HG03108 (cell line): ENCODE measurements around the gene SPDYE16.
"Not testable (repeated sequence)": the region's sequence is repeated elsewhere in the genome, so short reads cannot be mapped to it uniquely, and the experiment has no call there.

Experiments used
- ATAC-seq: cut with Tn5 transposase; IDR thresholded peaks from one replicate; pipeline ENCODE4 v1.9.1; 2021; ENCODE audit warnings: moderate library complexity; ENCODE audit not compliant: unreplicated experiment

SPDYE16 gene, protein sequence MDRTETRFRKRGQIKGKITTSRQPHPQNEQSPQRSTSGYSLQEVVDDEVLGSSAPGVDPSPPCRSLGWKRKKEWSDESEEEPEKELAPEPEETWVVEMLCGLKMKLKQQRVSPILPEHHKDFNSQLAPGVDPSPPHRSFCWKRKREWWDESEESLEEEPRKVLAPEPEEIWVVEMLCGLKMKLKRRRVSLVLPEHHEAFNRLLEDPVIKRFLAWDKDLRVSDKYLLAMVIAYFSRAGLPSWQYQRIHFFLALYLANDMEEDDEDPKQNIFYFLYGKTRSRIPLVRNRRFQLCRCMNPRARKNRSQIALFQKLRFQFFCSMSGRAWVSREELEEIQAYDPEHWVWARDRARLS

DNA sequence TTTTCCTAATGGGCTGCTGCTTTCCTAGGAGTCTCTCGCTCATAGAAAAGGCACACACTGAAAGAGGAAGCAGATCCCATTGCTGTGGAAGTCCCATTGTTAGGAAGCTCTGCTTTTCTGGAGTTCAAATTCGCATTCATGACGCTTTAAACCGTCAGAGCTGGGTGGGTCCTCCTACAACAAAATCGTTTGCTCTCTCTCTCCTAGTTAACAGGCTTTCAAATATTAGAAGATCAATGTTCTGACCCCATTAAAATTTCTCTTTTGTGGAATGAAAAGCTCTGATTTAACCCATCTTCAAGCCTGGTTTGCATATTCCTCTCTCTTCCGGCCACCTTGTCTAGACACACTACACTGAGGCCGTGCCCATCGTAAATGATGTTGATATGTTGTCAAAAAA is at the start of gene SPDYE16:
TSS of gene SPDYE16 (minus strand) at position 101 of the 400 bp plus-strand sequence. CDS start 1,838 bp downstream, outside the sequence.
- ATAC-seq, result not testable (repeated sequence)

DNA sequence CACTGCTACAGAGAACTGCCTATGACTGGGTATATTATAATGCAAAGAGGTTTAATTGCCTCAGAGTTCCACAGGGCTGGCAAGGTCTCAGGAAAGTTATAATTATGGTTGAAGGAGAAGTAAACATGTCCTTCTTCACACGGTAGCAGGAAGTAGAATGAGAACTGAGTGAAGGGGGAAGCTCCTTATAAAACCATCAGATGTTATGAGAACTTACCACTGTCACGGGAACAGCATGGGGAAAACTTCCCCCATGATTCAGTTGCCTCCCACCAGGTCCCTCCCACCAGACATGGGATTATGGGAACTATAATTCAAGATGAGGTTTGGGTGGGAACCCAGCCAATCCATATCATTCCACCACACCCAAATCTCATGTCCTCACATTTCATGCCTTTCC is 49.6 kb upstream of the SPDYE16 start:
- ATAC-seq, result not testable (repeated sequence)

DNA sequence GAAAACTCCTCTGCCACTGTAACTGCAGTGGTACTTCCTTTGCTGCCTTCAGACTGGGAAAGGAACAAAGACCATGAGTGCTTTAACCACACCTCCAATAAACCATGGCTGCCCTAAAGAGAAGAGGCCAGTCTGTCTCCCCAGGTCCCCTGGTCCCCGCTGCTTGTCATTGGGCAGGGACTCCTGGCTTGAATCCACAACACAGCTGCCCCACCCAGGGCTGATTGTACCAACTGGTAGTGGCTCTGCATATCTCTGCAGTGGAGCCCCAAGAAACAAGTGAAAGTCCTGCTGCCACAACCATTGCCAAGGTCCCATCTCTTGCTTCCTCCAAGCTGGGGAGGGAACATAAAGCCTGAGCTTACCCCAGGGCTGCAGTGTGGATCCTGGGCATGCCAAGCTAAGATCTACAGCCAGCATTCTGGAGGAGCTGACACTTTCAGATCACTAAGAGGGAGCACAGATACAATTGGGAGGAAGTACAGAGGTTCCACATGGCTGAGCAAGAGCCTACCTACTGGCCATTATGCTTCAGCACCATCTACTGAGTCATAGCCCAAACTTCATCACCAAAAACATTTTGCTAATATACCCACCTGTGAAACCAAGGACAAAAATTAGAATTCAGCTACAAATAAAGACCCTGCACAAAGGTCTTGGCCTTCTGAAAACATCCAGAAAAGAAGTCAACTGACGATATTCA is 48.7 kb upstream of the SPDYE16 start:
- peak; percentile 74 for ATAC-seq

DNA sequence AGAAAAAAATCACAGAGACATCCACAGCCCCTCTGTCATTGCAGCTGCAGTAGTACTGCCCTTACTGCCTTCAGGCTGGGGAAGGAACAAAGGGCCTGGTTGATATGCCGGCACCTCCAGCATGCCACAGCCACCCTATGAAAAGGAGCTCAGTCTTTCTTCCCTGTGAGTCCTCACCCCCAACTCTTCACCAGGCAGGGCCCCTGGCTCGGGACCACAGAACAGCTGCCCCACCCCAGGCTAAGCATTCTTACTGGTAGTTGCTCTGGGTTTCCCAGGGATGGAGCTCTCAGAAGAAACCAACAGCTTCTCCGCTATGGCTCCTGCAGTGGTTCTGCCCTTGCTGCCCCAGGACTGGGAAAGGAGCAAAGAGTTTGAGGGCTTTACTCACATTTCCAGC is 47.9 kb upstream of the SPDYE16 start:
- ATAC-seq, result not testable (repeated sequence)

DNA sequence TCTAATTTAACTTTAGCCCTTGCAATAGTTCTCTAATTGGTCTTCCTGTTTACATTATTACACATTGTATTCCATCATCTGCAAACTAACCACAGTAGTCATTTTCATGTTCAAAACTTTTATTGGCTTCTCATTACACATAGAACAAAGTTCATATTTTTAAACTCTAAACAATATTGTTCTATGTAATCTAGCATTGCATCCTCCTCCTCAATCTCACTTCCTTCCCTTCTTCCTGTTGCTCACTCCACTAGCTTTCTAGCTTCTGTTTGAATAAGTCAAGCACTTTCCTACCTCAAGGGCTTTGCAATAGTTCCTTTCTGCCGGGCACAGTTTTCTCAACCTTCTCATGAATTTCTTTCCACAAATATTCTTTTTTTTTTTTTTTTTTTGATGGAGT is 45.5 kb upstream of the SPDYE16 start:
- not testable (repeated sequence) for ATAC-seq

DNA sequence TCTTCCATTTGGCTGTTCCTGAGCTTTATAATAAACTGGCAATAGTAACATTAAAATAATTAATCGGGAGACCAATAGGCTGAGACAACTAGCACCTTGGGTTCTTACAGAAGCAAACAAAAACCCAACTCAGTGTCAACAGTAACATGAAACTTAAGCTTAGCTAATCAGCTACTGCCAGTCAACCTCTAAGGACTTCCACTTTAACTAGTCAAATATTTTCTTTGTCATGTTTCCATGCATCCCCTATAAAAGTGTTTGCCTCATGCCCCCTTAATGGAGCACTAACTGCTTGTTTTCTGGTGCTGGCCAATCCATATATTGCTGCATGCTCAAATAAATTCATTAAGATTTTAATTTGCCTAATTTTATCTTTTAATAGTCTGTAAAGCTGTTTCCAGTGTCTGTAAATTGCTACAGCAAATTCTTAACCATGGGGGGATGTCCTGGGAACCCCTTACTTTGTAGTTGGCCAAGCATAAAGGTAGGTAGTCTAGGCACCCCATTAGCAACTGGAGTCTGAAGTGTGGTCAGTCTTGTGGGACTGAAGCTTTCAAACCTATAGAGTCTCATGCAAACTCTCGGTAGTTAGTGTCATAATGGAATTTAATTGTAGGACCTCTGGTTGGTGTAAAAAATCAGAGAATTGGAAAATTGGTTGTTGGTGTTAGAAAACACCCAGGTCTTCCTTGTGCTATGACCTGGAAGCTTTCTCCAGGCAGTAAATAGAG is 43.7 kb upstream of the SPDYE16 start:
- ATAC-seq, result not testable (repeated sequence)

DNA sequence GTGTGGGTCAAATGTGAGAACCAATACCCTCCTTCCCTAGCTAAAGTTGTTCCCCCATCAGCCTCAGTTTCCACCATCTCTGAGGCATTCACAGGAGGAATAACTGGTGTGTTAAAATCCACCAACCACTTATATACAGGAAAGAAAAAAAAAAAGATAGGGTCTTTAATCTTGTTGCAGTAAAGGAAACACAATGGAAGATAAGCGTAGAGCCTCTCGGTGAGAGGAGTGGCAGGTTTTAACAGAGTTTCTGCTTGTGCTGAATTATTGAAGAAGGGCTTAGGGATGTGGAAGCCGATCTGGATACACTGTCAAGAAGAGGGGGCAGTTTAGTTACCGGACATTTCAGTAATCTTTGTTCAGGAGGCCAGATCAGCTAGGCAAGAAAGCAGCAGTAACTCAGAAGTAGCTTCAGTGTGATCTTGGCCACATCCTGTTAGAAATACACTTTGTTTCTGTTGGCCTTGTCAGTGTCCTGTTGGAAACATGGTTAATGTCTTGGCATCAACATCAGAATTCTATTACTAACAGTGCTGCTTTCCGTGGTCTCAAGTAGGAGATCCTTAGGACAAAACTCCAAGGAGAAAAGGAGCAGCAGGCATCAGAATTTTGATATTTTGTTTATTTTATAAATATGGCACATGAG is 40.7 kb upstream of the SPDYE16 start:
- not testable (repeated sequence) for ATAC-seq

DNA sequence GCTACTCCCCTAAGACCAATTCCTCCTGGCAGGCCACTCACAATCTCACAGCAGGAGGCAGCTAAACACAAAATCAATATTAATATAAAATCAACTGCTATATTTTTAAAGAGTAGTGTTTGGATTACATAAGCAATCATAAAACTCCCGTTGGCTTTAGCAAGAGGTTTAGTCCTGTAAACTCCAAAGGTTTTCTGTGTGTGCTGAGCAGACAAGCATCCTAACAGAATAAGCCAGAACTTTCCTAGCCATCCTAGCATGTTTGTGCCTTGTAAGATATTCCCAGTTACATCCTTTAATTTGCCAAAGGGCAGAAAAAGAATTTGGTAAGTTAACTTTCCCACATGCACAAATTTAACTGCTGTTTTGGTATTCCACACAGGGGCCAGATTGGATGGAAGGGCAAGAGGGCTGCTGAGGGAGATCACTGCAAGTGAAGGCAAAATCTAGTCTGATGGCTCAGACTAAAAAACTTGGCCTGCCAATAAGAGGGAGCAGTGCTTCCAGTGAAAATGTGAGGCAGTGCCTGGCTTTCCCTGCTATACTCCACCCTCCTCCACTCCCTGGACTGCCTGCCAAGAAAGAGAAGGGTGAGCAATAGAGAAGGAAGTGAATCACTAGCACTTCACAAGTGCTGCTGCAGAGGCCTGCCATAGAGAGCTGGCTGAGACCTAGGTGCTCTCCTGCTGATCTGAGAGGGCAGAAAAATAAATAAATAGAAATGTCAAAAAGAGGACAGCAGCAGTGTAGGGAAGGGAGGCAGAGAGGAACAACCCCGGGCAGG is 39.9 kb upstream of the SPDYE16 start:
- ATAC-seq, result not testable (repeated sequence)

DNA sequence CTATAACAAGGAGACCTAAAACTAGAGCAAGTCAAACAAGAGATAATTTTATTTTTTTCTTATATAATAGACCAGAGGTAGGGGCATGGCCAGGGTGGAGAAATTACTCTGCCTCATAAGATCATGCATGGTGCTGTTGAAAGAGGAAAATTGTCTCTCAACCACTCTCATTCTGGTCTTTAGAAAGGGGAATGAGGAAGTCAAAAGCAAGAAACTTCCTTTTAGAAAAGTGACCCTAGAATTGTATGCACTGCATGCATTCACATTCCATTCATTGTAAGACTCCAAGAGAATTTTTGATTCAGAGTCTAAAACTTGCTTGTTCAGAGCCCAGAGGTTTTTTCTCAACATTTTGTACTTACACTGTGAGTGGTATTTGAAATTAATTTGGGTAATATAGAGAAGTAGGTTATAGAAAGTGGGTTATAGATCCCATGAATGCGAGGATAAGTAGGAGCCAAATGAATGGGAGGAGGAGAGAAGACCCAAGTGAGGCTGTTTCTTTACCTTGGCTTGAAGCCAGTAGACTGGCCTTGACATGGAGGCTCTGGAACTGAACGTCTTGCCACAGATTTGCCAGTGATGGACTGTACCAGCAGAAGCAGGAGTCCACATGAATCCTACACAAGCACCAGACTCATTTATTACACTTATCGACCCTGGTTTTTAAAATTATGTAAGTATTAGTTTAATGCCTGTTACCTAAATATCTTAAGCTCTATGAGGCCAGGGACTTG is 33.0 kb upstream of the SPDYE16 start:
- not testable (repeated sequence) for ATAC-seq

DNA sequence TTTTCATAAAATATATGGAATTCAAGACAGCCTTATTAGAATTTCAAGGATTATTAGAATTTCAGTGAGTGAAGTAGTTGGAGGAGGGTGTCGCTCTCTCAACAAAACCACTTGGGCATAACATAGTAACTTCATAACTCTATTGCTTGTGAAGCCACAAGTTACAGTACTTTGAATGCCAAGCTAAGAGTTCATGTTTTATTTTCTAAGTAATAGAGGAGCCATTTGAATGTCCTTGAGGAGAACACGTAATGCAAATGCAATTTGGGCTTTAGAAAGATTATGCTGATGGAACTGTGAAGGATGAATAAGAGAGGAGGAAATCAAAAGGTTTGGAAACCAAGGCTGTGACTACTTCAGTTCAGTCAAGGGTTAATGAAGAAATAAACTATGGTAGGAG is 32.3 kb upstream of the SPDYE16 start:
- ATAC-seq, result not testable (repeated sequence)

DNA sequence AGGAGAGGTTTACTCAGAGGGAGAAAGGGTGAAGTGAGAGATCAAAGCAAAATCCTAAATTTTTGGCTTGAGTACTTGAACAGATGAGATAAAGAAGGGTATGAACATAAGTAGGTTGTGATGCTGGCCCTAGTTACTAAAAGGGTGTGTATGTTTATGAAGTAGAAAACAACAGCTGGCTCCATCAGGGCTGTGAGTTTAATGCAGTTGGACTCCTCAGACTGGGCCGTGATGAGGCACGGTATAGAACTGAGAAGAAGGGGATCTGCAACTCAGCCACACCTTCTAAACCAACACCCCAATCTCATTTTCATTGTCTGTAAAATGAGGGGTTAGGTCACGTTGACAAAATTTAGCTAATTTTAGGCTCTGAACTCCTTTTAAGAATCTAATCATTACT is 29.2 kb upstream of the SPDYE16 start:
- not testable (repeated sequence) for ATAC-seq

DNA sequence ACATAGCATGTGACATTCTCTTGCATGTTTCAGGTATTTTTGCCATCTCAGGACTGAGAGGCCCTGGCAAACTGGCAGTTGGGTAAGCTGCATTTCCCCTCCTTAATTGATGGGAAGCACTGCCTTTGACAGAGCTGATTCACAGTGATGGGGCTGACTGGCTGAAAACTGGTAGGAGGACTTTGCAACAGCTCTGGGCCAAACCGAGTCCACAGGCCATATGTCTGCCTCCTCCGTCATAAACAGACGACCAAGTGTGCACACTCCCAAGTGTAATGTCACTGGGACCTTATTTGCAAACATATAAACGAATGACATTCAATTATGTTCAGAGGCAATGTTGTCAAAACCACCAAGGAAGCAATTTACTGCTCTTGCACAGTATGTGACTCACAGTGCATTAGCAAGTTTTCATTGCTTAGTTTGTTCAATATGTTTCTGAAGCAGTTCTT is 27.3 kb upstream of the SPDYE16 start:
- not testable (repeated sequence) for ATAC-seq

DNA sequence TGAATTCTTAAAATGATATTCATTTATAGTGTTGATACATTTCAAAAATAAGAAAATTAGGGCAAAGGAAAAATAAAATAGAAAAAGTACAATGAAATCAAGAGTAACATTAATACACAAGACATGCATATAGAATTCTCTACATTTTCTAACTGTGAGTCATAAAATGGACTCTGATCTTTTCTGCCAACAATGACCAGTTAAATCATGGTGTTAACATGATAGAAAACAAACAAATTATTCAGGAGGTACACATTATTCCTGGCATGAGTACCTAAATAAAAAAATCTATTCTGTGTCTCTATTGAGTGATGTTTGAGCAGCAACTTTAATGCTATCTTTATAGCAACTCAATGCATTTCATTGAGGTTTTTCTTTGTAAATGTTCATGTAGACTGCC is 25.6 kb upstream of the SPDYE16 start:
- not testable (repeated sequence) for ATAC-seq

DNA sequence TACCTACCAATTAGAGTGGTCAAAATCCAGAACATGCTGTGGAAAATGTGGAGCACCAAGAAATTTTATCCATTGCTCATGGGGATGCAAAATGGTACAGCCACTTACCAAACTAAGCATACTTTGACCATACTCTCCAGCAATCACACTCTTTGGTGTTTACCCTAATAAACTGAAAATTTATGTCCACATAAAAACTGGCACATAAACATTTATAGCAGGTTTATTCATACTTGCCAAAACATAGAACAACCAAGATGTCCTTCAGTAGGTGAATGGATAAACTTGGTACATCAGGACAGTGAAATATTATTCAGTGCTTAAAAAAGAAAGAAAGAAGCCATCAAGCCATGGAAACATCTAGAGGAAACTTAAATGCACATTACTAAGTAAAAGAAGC is 24.7 kb upstream of the SPDYE16 start:
- not testable (repeated sequence) for ATAC-seq

DNA sequence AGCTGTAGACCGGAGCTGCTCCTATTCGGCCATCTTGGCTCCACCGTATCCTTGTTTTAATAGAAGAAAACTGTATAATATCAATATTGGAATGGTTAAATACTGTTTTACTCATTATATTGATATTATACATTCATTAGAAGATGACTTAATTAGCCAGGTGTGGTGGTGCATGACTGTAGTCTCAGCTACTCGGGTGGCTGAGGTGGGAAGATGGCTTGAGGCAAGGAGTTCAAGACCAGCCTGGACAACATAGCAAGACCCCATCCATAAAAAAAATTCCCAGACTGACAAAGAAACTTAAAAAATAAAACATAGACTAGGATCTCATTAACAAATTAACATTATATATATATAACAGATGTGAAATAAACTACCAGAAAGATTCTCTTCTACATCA is 24.2 kb upstream of the SPDYE16 start:
- not testable (repeated sequence) for ATAC-seq

DNA sequence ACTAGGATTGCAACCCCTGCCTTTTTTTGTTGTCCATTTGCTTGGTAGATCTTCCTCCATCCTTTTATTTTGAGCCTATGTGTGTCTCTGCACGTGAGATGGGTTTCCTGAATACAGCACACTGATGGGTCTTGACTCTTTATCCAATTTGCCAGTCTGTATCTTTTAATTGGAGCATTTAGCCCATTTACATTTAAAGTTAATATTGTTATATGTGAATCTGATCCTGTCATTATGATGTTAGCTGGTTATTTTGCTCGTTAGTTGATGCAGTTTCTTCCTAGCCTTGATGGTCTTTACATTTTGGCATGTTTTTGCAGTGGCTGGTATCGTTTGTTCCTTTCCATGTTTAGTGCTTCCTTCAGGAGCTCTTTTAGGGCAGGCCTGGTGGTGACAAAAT is 21.9 kb upstream of the SPDYE16 start:
- ATAC-seq, result not testable (repeated sequence)

DNA sequence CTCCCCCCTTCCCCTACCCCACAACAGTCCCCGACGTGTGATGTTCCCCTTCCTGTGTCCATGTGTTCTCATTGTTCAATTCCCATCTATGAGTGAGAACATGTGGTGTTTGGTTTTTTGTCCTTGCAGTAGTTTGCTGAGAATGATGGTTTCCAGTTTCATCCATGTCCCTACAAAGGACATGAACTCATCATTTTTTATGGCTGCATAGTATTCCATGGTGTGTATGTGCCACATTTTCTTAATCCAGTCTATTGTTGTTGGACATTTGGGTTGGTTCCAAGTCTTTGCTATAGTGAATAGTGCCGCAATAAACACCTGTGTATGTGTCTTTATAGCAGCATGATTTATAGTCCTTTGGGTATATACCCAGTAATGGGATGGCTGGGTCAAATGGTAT is 18.2 kb upstream of the SPDYE16 start:
- not testable (repeated sequence) for ATAC-seq

DNA sequence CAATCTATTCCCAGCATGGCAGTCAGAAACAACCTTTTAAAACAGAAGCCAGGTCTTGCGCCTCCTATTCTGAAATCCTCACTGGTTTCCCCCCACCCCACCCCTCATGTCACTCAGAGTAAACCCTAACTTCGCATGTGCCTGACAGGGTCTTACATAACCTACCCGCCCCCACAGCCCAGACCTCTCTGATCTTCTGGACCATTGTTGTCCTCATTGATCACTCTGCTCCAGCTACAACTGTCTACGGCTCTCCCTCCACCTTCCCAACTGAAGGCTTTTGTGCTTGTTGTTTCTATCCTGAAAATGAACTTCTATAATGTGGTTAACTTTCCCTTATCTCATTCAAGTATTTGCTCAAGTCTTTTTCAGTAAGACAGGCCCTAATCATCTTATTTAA is 17.1 kb upstream of the SPDYE16 start:
- not testable (repeated sequence) for ATAC-seq

DNA sequence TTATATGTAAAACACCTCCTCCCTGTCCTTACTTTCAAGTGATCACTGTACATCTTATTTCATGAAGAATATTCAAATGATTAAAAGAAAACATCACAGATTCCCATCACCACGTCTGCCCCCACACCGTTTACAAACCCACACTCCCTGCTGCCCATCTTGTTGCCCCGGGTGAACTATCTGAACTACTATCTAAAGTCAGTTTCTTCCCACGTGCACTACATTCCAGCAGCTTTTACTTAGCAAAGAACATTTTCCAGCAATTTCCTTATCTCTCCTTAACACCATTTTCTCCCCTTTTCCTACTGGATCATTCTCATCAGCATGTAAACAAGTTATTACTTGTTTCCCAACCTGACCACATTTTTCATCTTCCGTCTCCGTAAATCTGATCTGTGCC is 16.6 kb upstream of the SPDYE16 start:
- not testable (repeated sequence) for ATAC-seq
